Activated naive CD4-positive, alpha-beta T cell treated with anti-CD3 and anti-CD28 coated beads, Interleukin-2, amount 50 U/mL, for 16 hours (primary cell): ENCODE measurements around the gene KRTAP9-6.
"Not testable (repeated sequence)": the region's sequence is repeated elsewhere in the genome, so short reads cannot be mapped to it uniquely, and the experiment has no call there.

Source experiments
- DNase-seq: peaks from one replicate; pipeline ENCODE4 v3.0.0-alpha.2; 2020

Gene KRTAP9-6

GRCh38 chr17:41275648-41276190 is 10.5 kb downstream of the KRTAP9-6 start, which contains the start of gene KRTAP9-7:
Gene KRTAP9-7, plus strand, starts transcription at chr17:41275698. Its CDS starts 0 bp downstream, at chr17:41275698.
- not testable (repeated sequence) for DNase-seq

- DNase-seq: no peak
These were observed 13.2 kb downstream of the KRTAP9-6 start for GRCh38 chr17:41278176-41278955.

- no peak for DNase-seq
These were observed 18.9 kb downstream of the KRTAP9-6 start for GRCh38 chr17:41284043-41284442.

GRCh38 chr17:41284546-41284945 is 19.4 kb downstream of the KRTAP9-6 start:
- DNase-seq: no peak

- no peak for DNase-seq
These were observed 21.9 kb downstream of the KRTAP9-6 start for GRCh38 chr17:41287050-41287449.

- DNase-seq: no peak
These were observed 28.8 kb downstream of the KRTAP9-6 start for GRCh38 chr17:41294016-41294415.

- DNase-seq: no peak
These were observed 31.7 kb downstream of the KRTAP9-6 start for GRCh38 chr17:41296846-41297245.

- no peak for DNase-seq
These were observed 33.4 kb downstream of the KRTAP9-6 start for GRCh38 chr17:41298458-41299135.

- no peak for DNase-seq
These were observed 36.1 kb downstream of the KRTAP9-6 start for GRCh38 chr17:41301204-41301790.

GRCh38 chr17:41301916-41302901 is 37.0 kb downstream of the KRTAP9-6 start, which contains the start of gene KRTAP29-1:
Gene KRTAP29-1, minus strand, starts transcription at chr17:41302851. Its CDS starts 0 bp downstream, at chr17:41302851.
- DNase-seq: no peak

- no peak for DNase-seq
These were observed 37.8 kb downstream of the KRTAP9-6 start for GRCh38 chr17:41302981-41303380.

- no peak for DNase-seq
These were observed 38.9 kb downstream of the KRTAP9-6 start for GRCh38 chr17:41304091-41304490.

GRCh38 chr17:41307647-41308046 is 42.5 kb downstream of the KRTAP9-6 start:
- no peak for DNase-seq

- DNase-seq: peak; percentile 51
These were observed 43.2 kb downstream of the KRTAP9-6 start for GRCh38 chr17:41308251-41308917.

GRCh38 chr17:41308918-41309359 is 43.8 kb downstream of the KRTAP9-6 start, which contains the start of gene KRTAP16-1:
Gene KRTAP16-1, minus strand, starts transcription at chr17:41309309. Its CDS starts 56 bp downstream, at chr17:41309253.
- peak; percentile 36 for DNase-seq

GRCh38 chr17:41311111-41311510 is 45.9 kb downstream of the KRTAP9-6 start:
- no peak for DNase-seq

GRCh38 chr17:41315204-41315794 is 50.1 kb downstream of the KRTAP9-6 start, which contains the start of gene KRTAP17-1:
Gene KRTAP17-1, minus strand, starts transcription at chr17:41315710. Its CDS starts 60 bp downstream, at chr17:41315650.
- DNase-seq: no peak
